HG02571 (cell line): Measurements from ENCODE around the gene LMO1.
A peak's percentile ranks its signal among the peaks of the same experiment; 100 is the strongest.

Experiments used
- ATAC-seq: cut with Tn5 transposase; IDR thresholded peaks from one replicate; pipeline ENCODE4 v1.9.1; 2021; ENCODE audit warnings: mild to moderate bottlenecking, moderate library complexity; ENCODE audit not compliant: unreplicated experiment

The LMO1 gene

DNA sequence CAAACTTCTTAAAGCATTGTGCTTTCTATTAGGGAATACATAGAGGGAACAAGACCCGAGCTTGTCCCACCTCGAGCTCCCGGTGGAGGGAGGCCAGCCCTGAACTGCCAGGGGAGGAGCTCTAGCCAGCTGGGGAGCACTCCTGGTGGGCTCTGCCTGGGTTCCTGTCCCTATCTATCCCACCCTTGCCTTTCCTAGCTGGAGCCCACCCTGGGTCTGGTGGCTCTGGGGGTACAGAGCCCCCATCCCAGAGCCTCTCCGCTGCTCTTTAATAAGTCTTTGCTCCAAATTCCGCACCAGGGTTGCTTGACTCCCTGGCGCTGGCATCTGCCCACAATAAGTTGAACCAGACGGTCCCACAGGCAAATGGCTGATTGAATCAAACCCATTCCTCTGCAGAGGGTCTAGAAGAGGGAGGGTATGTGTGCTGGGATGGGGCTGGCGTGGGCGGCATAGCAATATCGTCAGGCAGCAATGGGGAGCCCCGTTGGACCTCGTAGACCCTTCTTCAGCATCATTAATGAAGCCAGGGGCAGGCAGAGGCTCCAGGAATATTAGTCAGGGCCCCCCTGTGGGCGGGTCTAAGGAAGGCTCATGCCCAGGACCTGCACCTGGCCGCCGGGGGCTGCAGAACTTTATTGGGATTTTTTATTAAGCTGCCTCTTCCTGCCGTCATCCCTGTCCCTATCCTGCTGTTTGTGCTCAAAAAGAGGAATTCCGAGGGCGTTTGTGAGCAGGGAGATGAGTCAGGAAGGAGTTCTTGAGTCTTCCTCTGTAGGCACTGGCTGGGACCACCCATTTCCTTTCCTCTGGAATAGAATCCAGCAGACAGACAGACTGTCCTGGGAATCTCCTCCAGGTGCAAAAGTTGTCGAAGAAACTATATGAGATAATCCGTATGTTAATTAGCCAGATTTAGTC lies 56.3 kb downstream of the LMO1 start:
- no peak for ATAC-seq

DNA sequence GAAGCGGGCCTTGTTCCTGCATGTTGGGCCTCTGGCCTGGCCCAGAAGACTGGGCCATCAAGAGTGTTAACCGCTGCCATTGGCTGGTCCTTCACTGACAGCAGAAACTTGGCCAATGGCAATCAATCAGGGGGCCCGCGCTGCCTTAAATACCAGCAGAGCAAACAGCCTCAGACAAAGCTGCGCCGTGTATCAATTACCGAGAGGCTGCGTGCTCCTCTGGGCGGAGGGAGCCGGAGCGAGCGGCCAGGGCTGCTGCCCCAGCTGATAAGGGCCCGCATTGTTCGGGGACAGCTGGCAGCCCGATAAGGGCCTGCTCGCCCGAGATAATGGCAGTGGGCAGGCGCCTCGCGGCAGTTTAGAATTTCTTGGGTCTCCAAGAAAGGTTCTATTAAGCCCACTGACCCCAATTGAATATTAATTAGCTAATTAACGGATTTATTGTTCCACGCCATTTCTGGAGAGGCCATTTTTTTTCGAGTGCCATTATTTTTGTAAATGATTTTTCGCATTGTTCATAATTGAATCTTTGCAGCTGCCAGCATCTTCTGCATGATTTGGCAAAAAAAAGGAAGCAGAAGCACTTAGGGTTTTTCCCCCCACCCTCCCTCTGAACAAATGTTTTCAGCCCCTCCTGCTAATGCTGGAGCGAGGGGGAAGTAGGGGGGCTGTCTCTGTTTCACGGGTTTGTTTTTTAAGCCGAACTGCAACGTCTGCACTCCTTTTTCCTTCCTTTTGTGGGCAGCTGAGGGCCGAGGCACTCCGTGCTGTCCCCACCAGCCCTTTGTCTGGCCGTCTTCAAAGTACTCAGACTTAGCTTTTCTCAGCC lies 57.2 kb downstream of the LMO1 start:
- no peak for ATAC-seq

DNA sequence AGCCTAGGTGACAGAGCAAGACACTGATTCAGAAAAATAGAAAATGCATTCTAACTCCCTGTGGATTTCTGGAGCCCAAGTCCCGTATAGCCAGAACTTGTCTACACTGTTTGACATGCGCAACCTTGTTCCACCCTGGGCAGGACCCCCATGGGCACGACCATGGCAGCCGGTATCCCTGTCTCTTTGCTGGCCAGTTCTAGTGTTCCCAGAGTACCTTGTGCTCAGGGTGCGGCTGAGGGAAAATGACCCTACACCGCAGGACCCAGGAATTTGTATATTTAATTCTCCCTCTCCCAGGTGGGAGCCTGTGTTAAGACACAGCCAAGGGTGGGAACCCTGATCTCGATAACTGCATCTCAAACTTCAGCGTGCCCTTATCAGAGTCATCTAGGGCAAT lies 58.1 kb downstream of the LMO1 start:
- ATAC-seq: no peak

DNA sequence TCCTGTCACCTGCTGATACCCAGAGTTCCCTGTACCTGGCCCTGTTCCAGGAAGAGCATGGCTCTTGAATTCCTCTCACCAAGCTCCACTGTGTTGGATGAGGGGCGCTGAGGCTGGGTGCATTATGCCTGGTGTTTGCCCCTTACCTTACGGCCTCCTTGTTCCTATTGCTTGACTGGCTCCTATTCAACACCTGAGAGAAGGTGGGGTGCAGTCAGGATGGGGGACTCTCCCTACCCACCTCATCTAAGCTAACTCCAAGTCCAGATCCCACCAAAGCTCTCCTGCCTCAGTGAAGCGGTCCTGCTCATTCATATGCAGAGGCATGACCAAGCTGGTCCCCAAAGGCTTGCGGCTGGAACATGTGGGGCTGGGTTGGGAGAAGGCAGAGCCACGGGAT lies 59.1 kb downstream of the LMO1 start:
- ATAC-seq: no peak

DNA sequence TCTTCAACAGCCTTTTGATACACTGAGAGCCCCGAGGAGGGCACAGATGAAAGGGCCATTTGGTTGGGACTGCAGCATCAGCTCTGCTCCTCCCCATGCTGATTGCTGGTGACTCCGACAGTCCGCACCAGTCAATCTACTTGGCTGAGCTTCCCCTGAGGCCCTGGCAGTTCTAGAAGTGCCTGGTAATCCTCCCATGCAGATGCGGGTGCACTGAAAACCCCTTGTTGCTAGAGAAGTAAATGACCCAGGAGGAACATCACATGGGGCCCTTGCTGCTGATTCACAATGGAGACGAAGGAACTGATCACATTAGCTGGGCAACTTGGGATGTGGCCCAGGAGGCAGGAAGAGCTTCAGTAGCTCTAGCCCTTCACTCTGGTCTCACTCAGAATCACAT lies 59.7 kb downstream of the LMO1 start:
- ATAC-seq: no peak

DNA sequence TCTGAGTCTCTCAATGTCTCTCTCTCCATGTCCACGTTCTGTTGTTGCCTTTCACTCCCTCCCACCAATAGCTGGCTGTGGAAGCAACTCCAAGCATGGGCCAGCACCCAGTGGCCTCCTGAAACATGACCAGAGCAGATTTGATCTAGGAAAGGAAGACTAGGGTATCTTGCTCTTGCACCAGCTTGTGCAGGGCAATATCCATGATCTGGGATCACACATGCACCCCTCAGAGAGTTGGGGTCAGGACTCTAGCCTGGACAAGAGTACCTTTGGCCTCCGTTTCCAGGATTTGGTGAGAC lies 60.3 kb downstream of the LMO1 start:
- no peak for ATAC-seq

DNA sequence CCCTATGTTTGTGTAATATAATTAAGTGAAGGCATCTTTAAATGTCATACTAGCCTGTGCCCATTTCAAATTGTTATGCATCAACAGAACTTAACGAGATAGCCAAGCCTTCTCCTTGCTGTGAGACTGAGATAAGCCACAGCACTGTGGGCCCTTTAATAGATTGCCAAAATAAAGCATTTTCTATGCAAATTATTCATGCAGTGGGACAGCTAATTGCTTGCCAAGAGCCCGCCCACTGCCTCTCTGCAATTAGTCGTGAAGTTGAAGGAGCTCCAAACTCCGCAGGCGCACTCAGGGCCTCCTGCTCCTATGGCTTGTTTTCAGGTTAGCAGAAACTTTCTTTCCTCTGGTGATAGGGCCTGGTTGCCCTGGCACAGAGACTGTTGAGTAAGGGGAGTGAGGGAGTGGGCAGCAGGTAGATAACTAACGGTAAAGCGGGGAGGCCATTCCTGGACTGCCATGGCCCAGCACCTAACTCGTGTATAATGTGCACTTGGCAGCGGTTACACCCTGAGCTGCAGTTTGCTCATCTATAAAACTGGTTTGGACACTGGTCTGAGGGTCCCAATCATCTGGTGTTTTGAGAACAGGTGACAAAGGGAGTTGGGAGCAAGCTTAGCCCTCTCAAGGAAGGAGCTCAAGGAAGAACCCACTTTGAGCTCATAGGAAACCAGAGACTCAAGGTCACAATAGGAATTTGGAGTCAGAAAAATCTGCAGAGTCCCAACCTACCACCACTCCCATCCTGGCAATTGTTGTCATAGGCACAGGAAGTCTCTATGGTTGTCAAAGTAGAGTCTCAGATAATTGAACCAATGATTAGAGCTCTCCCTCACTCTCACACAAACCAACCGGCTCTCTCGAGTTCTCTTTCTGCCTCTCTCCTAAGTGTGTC lies 60.9 kb downstream of the LMO1 start:
- ATAC-seq: no peak

DNA sequence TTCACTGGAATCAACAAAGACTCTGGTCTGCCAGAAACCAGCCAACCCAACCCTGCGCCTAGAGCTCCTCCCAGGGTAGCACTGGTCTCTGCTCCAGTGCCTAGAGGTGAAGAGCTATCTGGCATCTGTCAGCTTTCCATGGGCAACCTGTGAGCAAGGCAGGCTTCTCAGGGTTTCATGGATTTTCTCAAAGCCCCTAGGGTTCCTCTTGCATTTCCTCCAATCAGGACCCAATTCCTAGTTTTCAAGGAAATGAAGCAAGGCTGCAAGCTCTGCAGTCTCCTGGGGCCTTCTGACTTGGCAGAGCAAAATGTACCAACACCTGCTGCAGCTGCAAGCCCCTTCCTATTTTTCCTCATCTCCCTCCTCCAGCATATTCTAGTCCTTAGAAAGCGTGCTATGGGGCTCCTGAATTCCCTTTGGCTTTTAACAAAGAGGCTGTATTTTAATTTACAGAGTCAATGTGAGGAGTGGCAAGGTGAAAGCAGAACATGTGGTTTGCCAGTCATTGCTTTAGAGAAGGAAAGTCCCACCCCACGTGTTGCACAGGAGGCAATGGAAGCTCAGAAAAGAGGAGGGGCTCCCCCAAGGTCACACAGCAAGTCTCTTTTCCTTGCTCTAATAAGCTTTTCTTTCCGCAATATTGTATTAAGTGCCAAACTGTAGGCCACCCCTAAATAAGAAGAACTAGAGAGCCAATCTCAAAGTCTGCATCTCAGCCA lies 61.9 kb downstream of the LMO1 start:
- peak; percentile 89 for ATAC-seq

DNA sequence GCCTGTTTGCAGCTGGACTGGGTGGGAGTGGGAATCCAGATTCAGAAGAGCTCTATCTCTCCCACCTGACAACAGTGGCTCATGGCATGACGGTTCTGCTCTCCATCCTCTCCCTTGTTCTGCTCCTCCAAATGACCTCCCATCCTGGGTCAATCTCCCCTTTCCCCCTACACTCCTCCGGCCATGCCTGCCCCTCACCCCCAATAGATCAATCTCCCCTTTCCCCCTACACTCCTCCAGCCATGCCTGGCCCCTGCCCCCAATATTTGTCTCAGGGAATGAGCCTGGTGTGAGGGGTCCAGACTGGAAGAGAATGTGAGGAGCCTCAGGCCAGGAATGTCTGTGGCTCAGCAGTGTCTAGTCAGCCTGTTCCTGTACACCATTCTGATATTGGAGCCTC lies 64.0 kb downstream of the LMO1 start:
- ATAC-seq: no peak

DNA sequence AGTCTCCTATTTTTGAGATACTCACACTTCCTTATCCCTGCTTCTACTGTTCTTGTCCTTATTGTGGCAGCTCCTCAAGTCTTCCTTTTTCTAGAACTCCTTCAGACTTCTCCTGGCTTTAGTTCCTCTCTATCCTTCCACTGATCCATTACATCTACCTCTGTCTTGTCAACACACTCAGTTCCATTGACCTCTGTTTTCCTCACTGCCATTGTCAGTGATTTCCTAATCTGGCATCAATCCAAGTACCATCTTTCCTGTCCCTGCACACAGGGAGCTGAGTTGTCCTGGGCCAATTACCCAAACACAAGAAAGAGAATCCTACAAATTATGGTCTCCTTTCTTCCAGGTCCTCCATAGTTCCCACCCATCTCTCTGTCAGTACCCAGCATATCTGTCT lies 66.9 kb downstream of the LMO1 start:
- no peak for ATAC-seq

DNA sequence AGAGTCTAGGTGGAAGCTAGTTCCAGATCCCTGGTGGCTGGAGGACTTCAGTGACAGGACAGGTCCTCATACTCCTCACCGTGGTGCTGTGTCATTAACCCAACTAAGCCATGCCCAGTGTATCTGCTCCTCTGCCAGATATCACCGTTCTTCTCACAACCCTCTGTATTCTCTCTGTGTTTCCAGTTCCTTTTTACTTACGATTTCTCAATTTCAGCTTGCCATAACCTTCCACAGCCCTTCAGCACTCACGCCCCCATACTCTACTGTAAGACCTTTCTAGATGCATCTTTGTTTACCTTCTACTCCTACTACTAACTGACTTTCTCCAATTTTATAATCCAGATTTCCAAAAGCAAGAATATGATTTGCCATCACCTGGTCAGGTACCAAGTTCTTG lies 68.7 kb downstream of the LMO1 start:
- no peak for ATAC-seq

DNA sequence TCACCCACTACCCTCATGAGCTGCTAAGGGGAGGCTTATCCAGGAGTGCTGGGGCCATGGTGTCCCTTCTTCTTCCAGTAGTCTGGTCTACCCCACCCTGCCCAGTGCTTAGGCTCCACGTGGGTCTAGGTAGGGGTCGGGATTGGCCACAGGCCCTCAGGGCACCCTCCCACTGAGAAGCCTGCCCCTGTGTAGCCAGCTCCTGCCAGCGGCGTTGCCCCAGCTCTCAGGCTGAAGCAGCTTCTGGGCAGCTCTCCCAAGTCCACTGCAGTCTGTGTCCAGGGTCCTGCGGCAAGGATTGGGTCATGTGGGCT lies 70.8 kb downstream of the LMO1 start:
- no peak for ATAC-seq

DNA sequence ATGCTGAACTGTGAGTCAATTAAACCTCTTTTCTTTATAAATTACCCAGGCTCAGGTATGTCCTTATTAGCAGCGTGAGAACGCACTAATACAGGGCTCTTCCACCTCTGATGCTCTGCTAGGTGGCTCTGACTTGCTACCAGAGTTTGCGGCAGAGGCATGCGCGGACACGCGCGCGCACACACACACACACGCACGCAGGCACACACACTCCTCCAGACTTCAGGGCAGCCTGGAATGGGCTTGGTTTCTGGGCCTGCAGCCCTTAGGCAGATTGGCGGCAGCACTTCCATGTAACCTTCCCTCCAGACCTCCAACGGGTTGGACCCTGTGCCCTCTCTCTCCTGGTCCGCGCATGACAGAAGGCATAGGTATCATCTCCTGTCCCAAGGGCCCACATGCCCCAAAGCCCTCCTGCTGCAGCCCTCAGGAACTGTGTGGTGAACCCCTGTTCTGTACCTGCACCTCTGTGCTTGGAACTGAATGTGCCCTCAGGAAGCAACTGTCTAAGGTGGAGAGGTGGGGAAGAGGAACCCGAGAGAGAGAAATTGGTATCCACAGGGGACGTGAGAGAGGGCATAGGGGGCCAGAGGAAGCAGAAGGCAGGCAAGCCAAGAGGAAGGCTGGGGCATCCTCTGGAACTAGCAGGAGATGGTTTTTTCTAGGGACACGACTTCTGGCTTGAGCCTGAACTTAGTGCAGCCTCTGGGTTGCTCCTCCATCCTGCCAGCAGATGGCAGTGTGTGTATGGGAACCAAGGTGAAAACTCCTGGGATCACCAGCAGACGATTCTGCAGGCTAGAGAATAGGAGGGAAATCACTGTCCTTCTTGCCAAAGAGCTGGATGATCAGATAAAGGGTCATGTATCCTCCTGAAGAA lies 71.4 kb downstream of the LMO1 start:
- ATAC-seq: no peak

DNA sequence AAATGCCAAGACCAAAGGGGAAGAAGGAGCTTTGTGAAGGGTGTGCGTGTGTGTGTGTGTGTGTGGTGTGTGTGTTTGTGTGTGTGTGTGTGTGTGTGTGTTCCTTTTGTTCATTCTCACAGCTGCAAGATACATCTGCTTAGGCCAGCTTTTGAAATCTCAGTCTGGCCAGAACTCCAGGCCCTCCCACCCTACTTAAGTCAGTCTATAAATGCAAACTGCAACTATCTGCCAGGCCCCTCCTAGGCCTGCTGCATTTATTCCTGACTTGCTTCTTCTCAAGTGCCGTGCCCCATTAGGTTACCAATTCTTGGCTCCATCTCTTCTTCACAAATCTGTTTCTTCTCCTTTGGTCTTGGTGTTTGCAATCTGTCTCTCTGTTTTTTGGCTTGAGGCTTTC lies 73.2 kb downstream of the LMO1 start:
- no peak for ATAC-seq

DNA sequence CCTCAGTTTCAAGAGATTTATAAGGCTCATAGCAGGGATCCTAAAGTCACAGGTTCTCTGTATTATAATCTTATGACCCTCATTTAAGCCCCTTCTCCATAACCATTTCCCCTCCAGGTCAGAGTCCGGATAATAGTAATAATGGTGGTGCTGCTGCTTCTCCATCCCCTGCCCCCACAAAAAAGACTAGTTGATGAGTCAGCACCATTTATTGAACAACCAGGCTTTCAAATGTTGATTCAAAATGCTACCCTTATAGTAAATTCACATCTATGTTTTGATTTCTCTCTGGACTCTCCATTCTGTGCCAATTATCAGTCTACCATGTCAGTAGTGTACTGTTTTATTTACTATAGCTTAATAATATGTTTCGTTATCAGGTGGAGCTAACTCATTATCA lies 77.2 kb downstream of the LMO1 start:
- ATAC-seq: no peak

DNA sequence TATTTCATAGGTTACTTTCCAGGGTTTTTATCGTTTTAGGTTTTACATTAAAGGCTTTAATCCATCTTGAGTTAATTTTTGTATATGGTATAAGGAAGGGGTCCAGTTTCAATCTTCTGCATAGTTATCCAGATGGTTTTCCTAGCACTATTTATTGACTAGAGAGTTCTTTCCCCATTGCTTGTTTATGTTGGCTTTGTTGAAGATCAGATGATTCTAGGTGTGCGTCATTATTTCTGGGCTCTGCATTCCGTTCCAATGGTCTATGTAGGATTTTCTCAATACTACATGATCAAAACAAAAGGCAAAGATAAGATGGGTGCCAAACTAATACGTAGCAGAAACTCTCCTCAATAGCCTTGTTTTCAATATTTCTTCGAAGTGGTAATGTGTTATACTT lies 80.6 kb downstream of the LMO1 start:
- no peak for ATAC-seq

DNA sequence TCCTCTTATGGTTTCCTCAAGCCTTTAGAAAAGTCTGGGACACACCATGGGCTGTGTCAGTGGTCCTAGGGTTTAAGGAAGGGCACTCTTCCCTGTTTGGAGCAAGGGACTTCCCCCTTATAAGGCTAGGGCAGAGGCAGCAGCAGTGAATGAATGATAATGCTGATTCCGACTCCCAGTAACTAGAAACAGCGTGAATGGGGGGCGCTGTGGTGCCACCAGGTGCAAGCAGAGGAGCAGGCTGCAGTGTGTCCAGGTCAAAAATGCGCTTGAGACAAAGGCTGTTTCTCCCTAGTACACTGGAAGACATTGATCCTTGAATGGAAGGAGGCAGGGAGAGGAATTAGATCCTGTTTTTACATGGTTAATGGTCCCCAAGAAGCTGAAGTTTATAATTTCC lies 83.2 kb downstream of the LMO1 start:
- ATAC-seq: no peak

DNA sequence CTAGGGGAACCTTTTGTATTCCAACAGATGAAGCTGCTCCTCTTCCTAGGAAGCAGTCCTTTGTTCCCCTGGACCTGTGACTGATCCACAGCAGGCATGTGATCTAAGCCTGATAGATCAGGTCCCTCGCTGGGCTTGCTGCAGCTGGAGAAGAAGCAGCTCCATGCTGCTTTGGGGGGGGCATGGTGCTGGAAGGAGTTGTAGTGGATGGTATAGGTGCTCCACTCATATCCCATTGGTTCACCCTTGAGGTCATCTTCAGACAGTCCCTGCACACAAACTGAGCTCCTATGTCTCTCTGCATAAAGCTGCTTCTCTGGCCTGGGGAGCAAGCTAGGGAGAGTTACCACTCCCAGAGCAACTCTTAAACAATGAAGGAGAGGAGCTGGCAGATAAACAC lies 85.4 kb downstream of the LMO1 start:
- ATAC-seq: no peak

DNA sequence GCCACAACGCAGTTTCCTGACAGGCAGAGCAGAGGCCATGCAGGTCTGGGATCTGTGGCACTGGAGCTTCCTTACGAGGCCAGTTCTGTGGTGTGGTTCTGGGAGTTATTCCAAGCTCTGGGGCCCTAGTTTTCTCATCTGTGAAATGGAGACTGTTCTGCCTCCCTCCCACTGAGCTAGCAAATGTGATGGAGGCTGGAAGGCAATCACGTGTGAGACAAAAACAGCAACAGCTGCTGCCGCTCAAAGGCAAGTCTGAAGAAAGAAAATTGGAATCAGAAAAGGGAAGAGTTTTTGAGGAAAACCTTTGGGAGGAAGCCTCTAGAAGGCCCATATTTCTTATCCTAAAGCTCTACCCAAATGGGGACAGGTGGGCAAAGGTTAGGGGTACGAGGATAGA lies 86.5 kb downstream of the LMO1 start:
- no peak for ATAC-seq
